Measurements from ENCODE around the gene IGF2.

The IGF2 gene

GRCh38 chr11:2106583-2107209 lies 32.5 kb downstream of the IGF2 start:
- DNase-seq (ENCODE audit: low spot score in 2 of 2) (no peak), ATAC-seq (ENCODE audit: low read depth) (no peak)
- H3K27ac Mint-ChIP-seq: no peak overlapping the region
- peaks cover 17% of the 10 kb centered on the region for H3K27me3 Mint-ChIP-seq
- peaks cover 2% of the 10 kb centered on the region for H3K4me1 Mint-ChIP-seq
- no peaks in the 10 kb centered on the region for H3K9me3 Mint-ChIP-seq
- no peak overlapping the region for H3K4me3 Mint-ChIP-seq
- no peaks in the 10 kb centered on the region for H3K36me3 Mint-ChIP-seq

- H3K27me3 Mint-ChIP-seq: peaks cover 19% of the 10 kb centered on the region
- no peaks in the 10 kb centered on the region for H3K36me3 Mint-ChIP-seq
- H3K4me3 Mint-ChIP-seq: no peak overlapping the region
- no peak overlapping the region for H3K27ac Mint-ChIP-seq
- peaks cover 2% of the 10 kb centered on the region for H3K4me1 Mint-ChIP-seq
- no peaks in the 10 kb centered on the region for H3K9me3 Mint-ChIP-seq
- ATAC-seq (ENCODE audit: low read depth): no peak
- DNase-seq (ENCODE audit: low spot score in 2 of 2): no peak
These were observed 33.7 kb downstream of the IGF2 start for GRCh38 chr11:2105511-2105910.

GRCh38 chr11:2104524-2105440 lies 34.4 kb downstream of the IGF2 start:
- H3K9me3 Mint-ChIP-seq: no peaks in the 10 kb centered on the region
- DNase-seq (ENCODE audit: low spot score in 2 of 2) (no peak), ATAC-seq (ENCODE audit: low read depth) (no peak)
- H3K27me3 Mint-ChIP-seq: peaks cover 21% of the 10 kb centered on the region
- peaks cover 2% of the 10 kb centered on the region for H3K4me1 Mint-ChIP-seq
- H3K36me3 Mint-ChIP-seq: no peaks in the 10 kb centered on the region
- H3K4me3 Mint-ChIP-seq: no peak overlapping the region
- no peak overlapping the region for H3K27ac Mint-ChIP-seq

GRCh38 chr11:2103668-2104523 lies 35.3 kb downstream of the IGF2 start:
- Mint-ChIP-seq H3K36me3 (no peaks in the 10 kb centered on the region), H3K27ac (no peak overlapping the region), H3K4me1 (peaks cover 2% of the 10 kb centered on the region), H3K27me3 (peaks cover 23% of the 10 kb centered on the region), H3K4me3 (no peak overlapping the region), H3K9me3 (no peaks in the 10 kb centered on the region)
- ATAC-seq (ENCODE audit: low read depth) (no peak), DNase-seq (ENCODE audit: low spot score in 2 of 2) (no peak)

GRCh38 chr11:2102883-2103213 lies 36.3 kb downstream of the IGF2 start:
- Mint-ChIP-seq H3K27me3 (peaks cover 23% of the 10 kb centered on the region), H3K27ac (no peak overlapping the region), H3K9me3 (no peaks in the 10 kb centered on the region), H3K4me1 (peaks cover 2% of the 10 kb centered on the region), H3K4me3 (no peak overlapping the region), H3K36me3 (no peaks in the 10 kb centered on the region)
- ATAC-seq (ENCODE audit: low read depth): no peak
- no peak for DNase-seq (ENCODE audit: low spot score in 2 of 2)

GRCh38 chr11:2102132-2102882 lies 36.9 kb downstream of the IGF2 start:
- H3K9me3 Mint-ChIP-seq: no peaks in the 10 kb centered on the region
- H3K27me3 Mint-ChIP-seq: peaks cover 23% of the 10 kb centered on the region
- ATAC-seq (ENCODE audit: low read depth): no peak
- H3K4me3 Mint-ChIP-seq: no peak overlapping the region
- H3K36me3 Mint-ChIP-seq: no peaks in the 10 kb centered on the region
- no peak for DNase-seq (ENCODE audit: low spot score in 2 of 2)
- H3K4me1 Mint-ChIP-seq: peaks cover 2% of the 10 kb centered on the region
- no peak overlapping the region for H3K27ac Mint-ChIP-seq

- peaks cover 2% of the 10 kb centered on the region for H3K4me1 Mint-ChIP-seq
- no peak overlapping the region for H3K4me3 Mint-ChIP-seq
- H3K27ac Mint-ChIP-seq: no peak overlapping the region
- H3K36me3 Mint-ChIP-seq: no peaks in the 10 kb centered on the region
- no peaks in the 10 kb centered on the region for H3K9me3 Mint-ChIP-seq
- H3K27me3 Mint-ChIP-seq: peaks cover 24% of the 10 kb centered on the region
- no peak for DNase-seq (ENCODE audit: low spot score in 2 of 2)
- no peak for ATAC-seq (ENCODE audit: low read depth)
These were observed 38.0 kb downstream of the IGF2 start for GRCh38 chr11:2101171-2101675.

- Mint-ChIP-seq H3K27me3 (peaks cover 24% of the 10 kb centered on the region), H3K27ac (no peak overlapping the region), H3K36me3 (no peaks in the 10 kb centered on the region), H3K4me3 (no peak overlapping the region), H3K4me1 (peaks cover 2% of the 10 kb centered on the region), H3K9me3 (no peaks in the 10 kb centered on the region)
- DNase-seq (ENCODE audit: low spot score in 2 of 2) (no peak), ATAC-seq (ENCODE audit: low read depth) (no peak)
These were observed 38.6 kb downstream of the IGF2 start for GRCh38 chr11:2100361-2101170.

- Mint-ChIP-seq H3K27ac (no peak overlapping the region), H3K9me3 (no peaks in the 10 kb centered on the region), H3K4me1 (peaks cover 2% of the 10 kb centered on the region), H3K4me3 (no peak overlapping the region), H3K27me3 (peaks cover 28% of the 10 kb centered on the region), H3K36me3 (no peaks in the 10 kb centered on the region)
- no peak for ATAC-seq (ENCODE audit: low read depth)
- no peak for DNase-seq (ENCODE audit: low spot score in 2 of 2)
These were observed 39.5 kb downstream of the IGF2 start for GRCh38 chr11:2099516-2100349.

- Mint-ChIP-seq H3K27me3 (peaks cover 23% of the 10 kb centered on the region), H3K4me3 (no peak overlapping the region), H3K36me3 (no peaks in the 10 kb centered on the region), H3K27ac (no peak overlapping the region), H3K9me3 (no peaks in the 10 kb centered on the region), H3K4me1 (peaks cover 2% of the 10 kb centered on the region)
- ATAC-seq (ENCODE audit: low read depth): no peak
- no peak for DNase-seq (ENCODE audit: low spot score in 2 of 2)
These were observed 40.3 kb downstream of the IGF2 start for GRCh38 chr11:2098691-2099515.

GRCh38 chr11:2097998-2098690 lies 41.0 kb downstream of the IGF2 start:
- Mint-ChIP-seq H3K27me3 (peaks cover 26% of the 10 kb centered on the region), H3K4me1 (peaks cover 2% of the 10 kb centered on the region), H3K4me3 (no peak overlapping the region), H3K36me3 (no peaks in the 10 kb centered on the region), H3K9me3 (no peaks in the 10 kb centered on the region), H3K27ac (no peak overlapping the region)
- ATAC-seq (ENCODE audit: low read depth) (no peak), DNase-seq (ENCODE audit: low spot score in 2 of 2) (no peak)
